ENCODE data around the gene NLN.
A peak's percentile ranks its signal among the peaks of the same experiment; 100 is the strongest.
"Not testable (repeated sequence)": the region's sequence is repeated elsewhere in the genome, so short reads cannot be mapped to it uniquely, and the experiment has no call there.

The NLN gene

GRCh38 chr5:65734196-65734775, 12.3 kb downstream of the NLN start:
- not testable (repeated sequence) for DNase-seq

- no peak for DNase-seq
Observed at GRCh38 chr5:65734921-65735320, 12.9 kb downstream of the NLN start.

- DNase-seq, result no peak
Observed at GRCh38 chr5:65736011-65736410, 14.0 kb downstream of the NLN start.

- DNase-seq, result no peak
Observed at GRCh38 chr5:65737842-65738241, 15.8 kb downstream of the NLN start.

GRCh38 chr5:65738305-65738704, 16.3 kb downstream of the NLN start:
- no peak for DNase-seq

- no peak for DNase-seq
Observed at GRCh38 chr5:65739162-65739561, 17.2 kb downstream of the NLN start.

- DNase-seq, result peak; percentile 28
Observed at GRCh38 chr5:65742565-65743231, 20.7 kb downstream of the NLN start.

- DNase-seq, result no peak
Observed at GRCh38 chr5:65749221-65749844, 27.3 kb downstream of the NLN start.

GRCh38 chr5:65749956-65750355, 28.0 kb downstream of the NLN start:
- DNase-seq, result no peak

- DNase-seq, result no peak
Observed at GRCh38 chr5:65750938-65751337, 28.9 kb downstream of the NLN start.

GRCh38 chr5:65753189-65753588, 31.2 kb downstream of the NLN start:
- no peak for DNase-seq

- DNase-seq, result no peak
Observed at GRCh38 chr5:65758546-65759144, 36.6 kb downstream of the NLN start.

- peak; percentile 39 for DNase-seq
Observed at GRCh38 chr5:65760504-65761275, 38.7 kb downstream of the NLN start.

GRCh38 chr5:65762234-65762633, 40.2 kb downstream of the NLN start:
- DNase-seq, result no peak

GRCh38 chr5:65765582-65765981, 43.6 kb downstream of the NLN start:
- DNase-seq, result no peak

GRCh38 chr5:65766175-65766574, 44.2 kb downstream of the NLN start:
- no peak for DNase-seq

- no peak for DNase-seq
Observed at GRCh38 chr5:65766781-65767180, 44.8 kb downstream of the NLN start.

GRCh38 chr5:65767565-65767964, 45.6 kb downstream of the NLN start:
- no peak for DNase-seq

GRCh38 chr5:65768723-65769346, 46.8 kb downstream of the NLN start:
- no peak for DNase-seq

GRCh38 chr5:65769539-65769938, 47.5 kb downstream of the NLN start:
- DNase-seq, result no peak

- no peak for DNase-seq
Observed at GRCh38 chr5:65771266-65771665, 49.3 kb downstream of the NLN start.

- DNase-seq, result not testable (repeated sequence)
Observed at GRCh38 chr5:65772963-65773362, 51.0 kb downstream of the NLN start.

- peak; percentile 24 for DNase-seq
Observed at GRCh38 chr5:65774346-65774745, 52.3 kb downstream of the NLN start.

All from stimulated activated CD4-positive, alpha-beta T cell treated with anti-CD3 and anti-CD28 coated beads, Interleukin-4, amount 100 ng/mL, for 24 hours (primary cell).